ENCODE results near the gene TMED4. TPM values are rescaled to one million over a fixed set of nuclear protein-coding genes. Genes with fewer than 3 reads are reported as not detected.
"Not testable (repeated sequence)": the region's sequence is repeated elsewhere in the genome, so short reads cannot be mapped to it uniquely, and the experiment has no call there.

Gene TMED4
- total RNA-seq, 1 donor from 2014 or later = 88.9 TPM

DNA sequence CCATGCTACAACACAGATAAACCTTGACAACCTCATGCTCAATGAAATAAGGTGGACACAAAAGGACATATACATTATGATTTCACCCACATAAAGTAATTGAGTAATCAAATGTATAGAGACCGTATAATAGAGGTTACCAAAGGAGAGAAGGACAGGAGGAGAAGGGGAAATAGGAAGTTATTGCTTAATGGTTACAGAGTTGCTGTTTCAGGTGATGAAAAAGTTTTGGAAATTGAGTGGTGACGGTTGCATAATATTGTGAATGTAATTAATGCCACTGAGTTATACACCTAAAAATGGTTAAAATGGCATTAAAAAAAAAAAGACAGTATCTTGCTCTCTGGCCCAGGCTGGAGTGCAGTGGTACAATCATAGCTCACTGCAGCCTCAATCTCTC is 22.9 kb upstream of the TMED4 start:
- peaks cover 3% of the 10 kb centered on the region for H3K36me3 Mint-ChIP-seq (ENCODE audit: low read depth)
- H3K9me3 Mint-ChIP-seq = peaks cover 2% of the 10 kb centered on the region
- H3K27ac Mint-ChIP-seq (ENCODE audit: unreplicated experiment) = no peak overlapping the region
- DNase-seq (ENCODE audit: low read depth, low spot score) = no peak
- TF ChIP-seq, protein P1, sequence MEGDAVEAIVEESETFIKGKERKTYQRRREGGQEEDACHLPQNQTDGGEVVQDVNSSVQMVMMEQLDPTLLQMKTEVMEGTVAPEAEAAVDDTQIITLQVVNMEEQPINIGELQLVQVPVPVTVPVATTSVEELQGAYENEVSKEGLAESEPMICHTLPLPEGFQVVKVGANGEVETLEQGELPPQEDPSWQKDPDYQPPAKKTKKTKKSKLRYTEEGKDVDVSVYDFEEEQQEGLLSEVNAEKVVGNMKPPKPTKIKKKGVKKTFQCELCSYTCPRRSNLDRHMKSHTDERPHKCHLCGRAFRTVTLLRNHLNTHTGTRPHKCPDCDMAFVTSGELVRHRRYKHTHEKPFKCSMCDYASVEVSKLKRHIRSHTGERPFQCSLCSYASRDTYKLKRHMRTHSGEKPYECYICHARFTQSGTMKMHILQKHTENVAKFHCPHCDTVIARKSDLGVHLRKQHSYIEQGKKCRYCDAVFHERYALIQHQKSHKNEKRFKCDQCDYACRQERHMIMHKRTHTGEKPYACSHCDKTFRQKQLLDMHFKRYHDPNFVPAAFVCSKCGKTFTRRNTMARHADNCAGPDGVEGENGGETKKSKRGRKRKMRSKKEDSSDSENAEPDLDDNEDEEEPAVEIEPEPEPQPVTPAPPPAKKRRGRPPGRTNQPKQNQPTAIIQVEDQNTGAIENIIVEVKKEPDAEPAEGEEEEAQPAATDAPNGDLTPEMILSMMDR (conservative IDR thresholded peaks at IDR 0.05) = no peak
- peaks cover 21% of the 10 kb centered on the region for H3K4me1 Mint-ChIP-seq
- peaks cover 36% of the 10 kb centered on the region for H3K27me3 Mint-ChIP-seq (ENCODE audit: low read depth)
- H3K4me3 Mint-ChIP-seq = peak overlapping the region; percentile 67

DNA sequence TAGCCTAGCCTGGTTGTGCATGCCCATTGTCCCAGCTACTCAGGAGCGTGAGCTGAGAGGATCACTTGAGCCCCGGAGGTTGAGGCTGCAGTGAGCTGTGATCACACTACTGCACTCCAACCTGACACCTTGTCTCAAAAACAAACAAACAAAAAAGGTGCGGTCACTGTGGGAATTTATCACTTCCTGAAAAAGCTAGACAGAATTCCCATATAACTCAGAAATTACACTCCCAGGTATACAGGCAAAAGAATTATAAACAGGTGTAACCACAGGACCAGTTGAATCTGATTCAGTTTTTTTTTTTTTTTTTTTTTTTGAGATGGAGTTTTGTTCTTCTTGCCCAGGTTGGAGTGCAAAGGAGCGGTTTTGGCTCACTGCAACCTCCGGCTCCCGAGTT is 21.2 kb upstream of the TMED4 start:
- Mint-ChIP-seq H3K4me1 (peaks cover 16% of the 10 kb centered on the region), H3K36me3 (ENCODE audit: low read depth) (peaks cover 3% of the 10 kb centered on the region), H3K27ac (ENCODE audit: unreplicated experiment) (no peak overlapping the region), H3K9me3 (peaks cover 2% of the 10 kb centered on the region), H3K4me3 (no peak overlapping the region), H3K27me3 (ENCODE audit: low read depth) (peaks cover 43% of the 10 kb centered on the region)
- DNase-seq (ENCODE audit: low read depth, low spot score) = no peak
- TF ChIP-seq, protein P1 (conservative IDR thresholded peaks at IDR 0.05) = no peak

DNA sequence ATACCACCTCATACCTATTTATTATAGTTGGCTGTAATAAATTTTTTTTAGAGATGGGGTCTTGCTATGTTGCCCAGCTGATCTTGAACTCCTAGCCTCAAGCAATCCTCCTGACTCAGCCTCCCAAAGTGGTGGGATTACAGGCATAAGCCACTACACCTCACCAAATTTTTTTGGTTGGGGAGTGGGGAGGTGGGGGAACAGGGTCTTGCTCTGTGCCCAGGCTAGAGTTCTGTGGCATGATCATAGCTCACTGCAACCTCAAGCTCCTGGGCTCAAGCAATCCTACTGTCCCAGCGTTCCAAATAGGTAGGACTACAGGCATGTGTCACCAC is 20.5 kb upstream of the TMED4 start:
- DNase-seq (ENCODE audit: low read depth, low spot score) = no peak
- no peak overlapping the region for H3K27ac Mint-ChIP-seq (ENCODE audit: unreplicated experiment)
- H3K36me3 Mint-ChIP-seq (ENCODE audit: low read depth) = peaks cover 3% of the 10 kb centered on the region
- H3K9me3 Mint-ChIP-seq = peaks cover 2% of the 10 kb centered on the region
- peaks cover 43% of the 10 kb centered on the region for H3K27me3 Mint-ChIP-seq (ENCODE audit: low read depth)
- peaks cover 15% of the 10 kb centered on the region for H3K4me1 Mint-ChIP-seq
- TF ChIP-seq, protein P1 (conservative IDR thresholded peaks at IDR 0.05) = no peak
- H3K4me3 Mint-ChIP-seq = no peak overlapping the region

DNA sequence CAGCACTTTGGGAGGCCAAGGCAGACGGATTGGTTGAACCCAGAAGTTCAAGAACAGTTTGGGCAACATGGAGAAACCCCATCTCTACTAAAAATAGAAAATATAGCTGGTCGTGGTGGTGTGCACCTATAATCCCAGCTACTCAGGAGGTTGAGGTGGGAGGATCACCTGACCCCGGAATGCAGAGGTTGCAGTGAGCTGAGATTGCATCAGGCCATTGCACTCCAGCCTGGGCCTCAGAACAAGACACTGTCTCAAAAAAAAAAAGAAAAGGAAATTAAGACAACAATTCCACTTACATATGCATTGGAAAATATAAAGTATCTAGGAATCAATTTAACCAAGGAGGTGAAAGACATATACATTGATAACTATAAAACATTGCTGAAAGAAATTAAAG is 17.2 kb upstream of the TMED4 start:
- Mint-ChIP-seq H3K36me3 (ENCODE audit: low read depth) (no peaks in the 10 kb centered on the region), H3K4me1 (no peaks in the 10 kb centered on the region), H3K9me3 (no peaks in the 10 kb centered on the region), H3K27ac (ENCODE audit: unreplicated experiment) (no peak overlapping the region), H3K4me3 (no peak overlapping the region), H3K27me3 (ENCODE audit: low read depth) (peaks cover 41% of the 10 kb centered on the region)
- TF ChIP-seq, protein P1 (conservative IDR thresholded peaks at IDR 0.05) = no peak
- no peak for DNase-seq (ENCODE audit: low read depth, low spot score)

DNA sequence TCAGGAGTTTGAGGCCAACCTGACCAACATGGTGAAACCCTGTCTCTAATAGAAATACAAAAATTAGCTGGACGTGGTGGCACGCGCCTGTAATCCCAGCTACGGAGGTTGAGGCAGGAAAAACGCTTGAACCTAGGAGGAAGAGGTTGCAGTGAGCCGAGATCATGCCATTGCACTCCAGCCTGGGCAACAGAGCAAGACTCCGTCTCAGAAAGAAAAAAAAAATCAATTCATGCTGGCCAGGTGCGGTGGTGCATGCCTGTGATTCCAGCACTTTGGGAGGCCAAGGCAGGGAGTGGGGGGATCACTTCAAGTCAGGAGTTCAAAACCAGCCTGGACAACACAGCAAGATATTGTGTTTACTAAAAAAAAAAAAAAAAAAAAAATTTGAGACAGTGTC is 15.2 kb upstream of the TMED4 start:
- H3K36me3 Mint-ChIP-seq (ENCODE audit: low read depth); H3K4me3 Mint-ChIP-seq; H3K9me3 Mint-ChIP-seq; H3K27ac Mint-ChIP-seq (ENCODE audit: unreplicated experiment); H3K4me1 Mint-ChIP-seq; DNase-seq (ENCODE audit: low read depth, low spot score): not testable (repeated sequence)
- H3K27me3 Mint-ChIP-seq (ENCODE audit: low read depth) = peaks cover 39% of the 10 kb centered on the region

DNA sequence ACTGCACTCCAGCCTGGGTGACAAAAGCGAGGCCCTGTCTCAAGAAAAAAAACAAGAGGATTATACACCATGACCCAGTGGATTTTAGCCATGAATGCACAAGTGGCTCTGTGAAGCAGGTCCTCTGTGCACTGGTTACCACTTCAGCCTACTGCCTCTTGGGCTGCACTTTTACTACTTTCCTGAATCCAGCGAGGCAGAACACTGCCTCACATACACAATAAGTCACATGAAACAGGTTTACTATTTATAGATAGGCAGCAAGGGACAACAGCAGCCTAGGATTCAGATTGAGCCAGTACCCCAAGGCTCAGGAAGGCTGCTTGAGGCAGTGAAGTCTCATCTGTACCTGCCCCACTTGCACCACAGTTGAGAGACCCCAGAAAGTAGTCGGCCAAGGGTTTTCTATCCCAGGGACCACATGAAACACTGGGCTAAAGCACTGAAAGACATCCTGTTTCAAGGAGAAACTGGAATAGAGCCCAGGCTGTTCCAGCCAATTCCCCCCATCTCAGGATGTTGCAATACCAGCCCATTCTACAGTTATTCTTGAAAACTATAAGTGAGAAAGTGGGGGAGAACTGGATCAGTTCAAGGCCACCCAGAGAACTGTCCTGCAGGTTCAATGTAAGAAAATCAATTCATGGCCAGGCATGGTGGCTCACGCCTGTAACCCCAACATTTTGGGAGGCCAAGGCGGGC is 14.1 kb upstream of the TMED4 start:
- Mint-ChIP-seq H3K36me3 (ENCODE audit: low read depth) (no peaks in the 10 kb centered on the region), H3K27ac (ENCODE audit: unreplicated experiment) (no peak overlapping the region), H3K4me1 (no peaks in the 10 kb centered on the region)

More for the DNA sequence above, 14.1 kb upstream of the TMED4 start:
- peaks cover 31% of the 10 kb centered on the region for H3K27me3 Mint-ChIP-seq (ENCODE audit: low read depth)
- H3K4me3 Mint-ChIP-seq = no peak overlapping the region
- TF ChIP-seq, protein P1 (conservative IDR thresholded peaks at IDR 0.05) = no peak
- H3K9me3 Mint-ChIP-seq = no peaks in the 10 kb centered on the region
- no peak for DNase-seq (ENCODE audit: low read depth, low spot score)

Data from neural crest cell (in vitro differentiated cells).